ENCODE results near the gene P4HA1.

The P4HA1 gene

DNA sequence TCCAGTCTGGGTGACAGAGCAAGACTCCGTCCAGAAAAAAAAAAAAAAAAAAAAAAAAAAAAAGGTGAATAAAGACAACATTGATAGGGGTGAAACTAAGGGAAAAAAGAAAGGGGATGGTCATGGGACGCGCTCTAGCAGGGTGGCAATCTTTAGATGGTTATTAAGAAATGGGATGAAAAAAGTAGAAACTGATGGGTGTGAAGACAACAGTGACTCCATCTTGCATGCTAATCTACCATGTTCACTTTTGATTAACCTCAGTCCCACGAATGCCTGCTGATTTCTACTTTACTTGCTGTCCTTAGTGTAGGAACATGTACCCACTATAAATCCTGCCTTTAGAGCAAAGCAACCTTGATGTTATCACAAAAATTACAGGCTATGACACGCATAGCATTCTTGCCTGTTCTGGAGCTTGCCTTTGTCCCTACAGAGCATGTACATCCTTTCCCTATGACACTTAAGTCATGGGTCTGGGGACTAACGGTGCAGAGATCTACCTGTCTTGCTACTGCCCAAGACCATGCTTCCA, 38.5 kb downstream of the P4HA1 start:
- no peak for TF ChIP-seq BACH2 (CRISPR knock-in tag; IDR thresholded peaks at IDR 0.05; ENCODE audit: borderline replicate concordance)
- TF ChIP-seq GLIS3 (CRISPR knock-in tag; IDR thresholded peaks at IDR 0.05) = no peak
- TF ChIP-seq TSHZ2 (CRISPR knock-in tag; IDR thresholded peaks at IDR 0.05) = no peak
- TF ChIP-seq ARNTL (CRISPR knock-in tag; IDR thresholded peaks at IDR 0.05; ENCODE audit: borderline replicate concordance, low read depth) = no peak
- TF ChIP-seq CSDC2 (CRISPR knock-in tag; IDR thresholded peaks at IDR 0.05) = no peak
- TF ChIP-seq TCF4 (CRISPR knock-in tag; IDR thresholded peaks at IDR 0.05; ENCODE audit: borderline replicate concordance) = no peak
- TF ChIP-seq ZNF565 (CRISPR knock-in tag; conservative IDR thresholded peaks at IDR 0.05; ENCODE audit: low read depth) = no peak
- TF ChIP-seq, protein P1, sequence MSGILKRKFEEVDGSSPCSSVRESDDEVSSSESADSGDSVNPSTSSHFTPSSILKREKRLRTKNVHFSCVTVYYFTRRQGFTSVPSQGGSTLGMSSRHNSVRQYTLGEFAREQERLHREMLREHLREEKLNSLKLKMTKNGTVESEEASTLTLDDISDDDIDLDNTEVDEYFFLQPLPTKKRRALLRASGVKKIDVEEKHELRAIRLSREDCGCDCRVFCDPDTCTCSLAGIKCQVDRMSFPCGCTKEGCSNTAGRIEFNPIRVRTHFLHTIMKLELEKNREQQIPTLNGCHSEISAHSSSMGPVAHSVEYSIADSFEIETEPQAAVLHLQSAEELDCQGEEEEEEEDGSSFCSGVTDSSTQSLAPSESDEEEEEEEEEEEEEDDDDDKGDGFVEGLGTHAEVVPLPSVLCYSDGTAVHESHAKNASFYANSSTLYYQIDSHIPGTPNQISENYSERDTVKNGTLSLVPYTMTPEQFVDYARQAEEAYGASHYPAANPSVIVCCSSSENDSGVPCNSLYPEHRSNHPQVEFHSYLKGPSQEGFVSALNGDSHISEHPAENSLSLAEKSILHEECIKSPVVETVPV (CRISPR knock-in tag; IDR thresholded peaks at IDR 0.05) = no peak
- TF ChIP-seq ZFP3 (CRISPR knock-in tag; IDR thresholded peaks at IDR 0.05) = no peak
- no peak for TF ChIP-seq PPARA (CRISPR knock-in tag; IDR thresholded peaks at IDR 0.05; ENCODE audit: borderline replicate concordance)
- TF ChIP-seq ZNF8 (CRISPR knock-in tag; IDR thresholded peaks at IDR 0.05) = no peak
- no peak for TF ChIP-seq ZNF70 (CRISPR knock-in tag; IDR thresholded peaks at IDR 0.05)
- TF ChIP-seq OSR1 (CRISPR knock-in tag; IDR thresholded peaks at IDR 0.05) = no peak
- no peak for TF ChIP-seq TOX (CRISPR knock-in tag; IDR thresholded peaks at IDR 0.05; ENCODE audit: borderline replicate concordance)
- no peak for TF ChIP-seq RARB (CRISPR knock-in tag; IDR thresholded peaks at IDR 0.05)
- no peak for TF ChIP-seq ZFP30 (CRISPR knock-in tag; IDR thresholded peaks at IDR 0.05)
- TF ChIP-seq SNAI2 (CRISPR knock-in tag; IDR thresholded peaks at IDR 0.05) = no peak
- no peak for ATAC-seq

GRCh38 chr10:73054286-73054685, 42.4 kb downstream of the P4HA1 start:
- TF ChIP-seq TCF4 (CRISPR knock-in tag; IDR thresholded peaks at IDR 0.05; ENCODE audit: borderline replicate concordance) = no peak
- no peak for TF ChIP-seq ARNTL (CRISPR knock-in tag; IDR thresholded peaks at IDR 0.05; ENCODE audit: borderline replicate concordance, low read depth)
- no peak for TF ChIP-seq SNAI2 (CRISPR knock-in tag; IDR thresholded peaks at IDR 0.05)
- no peak for TF ChIP-seq ZNF565 (CRISPR knock-in tag; conservative IDR thresholded peaks at IDR 0.05; ENCODE audit: low read depth)
- no peak for ATAC-seq

DNA sequence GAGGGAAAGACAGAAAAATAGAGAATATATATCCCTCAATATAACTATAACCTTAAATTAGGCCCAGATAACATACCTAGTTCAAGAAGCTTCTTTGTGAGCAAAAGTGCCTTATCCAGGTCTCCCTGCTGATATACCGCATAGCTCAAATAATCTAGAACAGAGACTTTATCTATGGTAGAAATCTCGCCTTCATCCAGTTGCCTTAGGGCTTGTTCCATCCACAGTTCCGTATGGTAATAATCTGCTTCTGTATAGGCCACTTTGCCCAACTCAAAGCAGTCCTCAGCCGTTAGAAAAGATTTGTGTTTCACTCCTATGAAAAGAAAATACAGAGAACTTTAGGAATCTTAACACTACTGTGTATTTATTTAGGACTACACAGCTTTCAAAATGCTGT, 43.4 kb downstream of the P4HA1 start:
- ATAC-seq = no peak

More for the DNA sequence above, 43.4 kb downstream of the P4HA1 start:
- TF ChIP-seq ARNTL (CRISPR knock-in tag; IDR thresholded peaks at IDR 0.05; ENCODE audit: borderline replicate concordance, low read depth) (no peak), ZNF70 (CRISPR knock-in tag; IDR thresholded peaks at IDR 0.05) (no peak), TSHZ2 (CRISPR knock-in tag; IDR thresholded peaks at IDR 0.05) (no peak)

Data from SK-N-SH treated with all-trans-retinoic acid at 6 μM for 48 hours (cell line).